Activated CD4-positive, alpha-beta T cell treated with anti-CD3 and anti-CD28 coated beads for 36 hours (primary cell): ENCODE data around the gene BTBD16. TPM values are rescaled to one million over a fixed set of nuclear protein-coding genes. Genes with fewer than 3 reads are reported as not detected.

ENCODE experiments used
- ATAC-seq: fragments of 200-7000 bp; cut with Tn5 transposase; one replicate; pipeline ENCODE4 v1.10.0; 2021; ENCODE audit warnings: mild to moderate bottlenecking, moderate library complexity
- CTCF ChIA-PET: fragments of 350-600 bp; sonication (Branson Sonifier 250); formaldehyde crosslinking; loops from one replicate; lab custom pipeline; 2021; ENCODE audit warnings: antibody characterized with exemption; lab: Charles Lee
- POLR2A ChIA-PET: fragments of 350-600 bp; sonication (Branson Sonifier 250); formaldehyde crosslinking; loops from one replicate; lab custom pipeline; 2021; ENCODE audit warnings: antibody characterized with exemption, inconsistent platforms; lab: Charles Lee
- DNase-seq: peaks from one replicate; pipeline ENCODE4 v3.0.0-alpha.2; 2020
- H3K27ac Mint-ChIP-seq: one replicate; pipeline ENCODE4 v1.8.0; 2021; ENCODE audit warnings: mixed read lengths
- H3K27me3 Mint-ChIP-seq: one replicate; pipeline ENCODE4 v1.8.0; 2021; ENCODE audit warnings: mixed read lengths
- H3K36me3 Mint-ChIP-seq: one replicate; pipeline ENCODE4 v1.8.0; 2021; ENCODE audit warnings: low read depth, mixed read lengths
- H3K4me1 Mint-ChIP-seq: one replicate; pipeline ENCODE4 v1.8.0; 2021; ENCODE audit warnings: mixed read lengths
- H3K4me3 Mint-ChIP-seq: one replicate; pipeline ENCODE4 v1.8.0; 2021; ENCODE audit warnings: mild to moderate bottlenecking, moderate library complexity, mixed read lengths
- H3K9me3 Mint-ChIP-seq: one replicate; pipeline ENCODE4 v1.8.0; 2021; ENCODE audit warnings: low read depth, mixed read lengths
- intact Hi-C, 2 experiments: fragments of 100-400 bp; cut with DNase I in 1 of 2; cut with micrococcal nuclease in 1 of 2; formaldehyde crosslinking; loops; one replicate each; pipeline versions ENCODE4 v1.14.2 to v1.15.1; 2022 to 2024; cut with DNase I, micrococcal nuclease
- total RNA-seq, 2 experiments: library from RNA; stranded (reverse); gene quantifications; one replicate each; pipeline ENCODE4 v1.2.3, GENCODE V29; 2021

BTBD16 gene
- total RNA-seq, 2 experiments from 2014 or later, result not detected

GRCh38 chr10:122352817-122353525, 81.9 kb downstream of the BTBD16 start:
- no peaks in the 10 kb centered on the region for H3K36me3 Mint-ChIP-seq
- intact Hi-C loops, result no loop called here
- peaks cover 5% of the 10 kb centered on the region for H3K27me3 Mint-ChIP-seq
- H3K4me3 Mint-ChIP-seq, result no peak overlapping the region
- no peaks in the 10 kb centered on the region for H3K4me1 Mint-ChIP-seq
- ATAC-seq (no peak), DNase-seq (no peak)
- POLR2A ChIA-PET, result interaction anchor here (1.2 kb wide), 1 partner anchor 21 kb away, joined by 3 read pairs; the partner anchor contains the start of gene PLEKHA1
- peaks cover under 1% of the 10 kb centered on the region for H3K9me3 Mint-ChIP-seq
- CTCF ChIA-PET, result interaction anchor here (0.6 to 1.2 kb wide), 6 partner anchors 15 to 211 kb away, joined by 3 to 5 read pairs (median 3); no protein-coding TSS in a partner anchor
- H3K27ac Mint-ChIP-seq, result no peak overlapping the region

GRCh38 chr10:122354383-122354782, 83.3 kb downstream of the BTBD16 start:
- H3K36me3 Mint-ChIP-seq, result no peaks in the 10 kb centered on the region
- intact Hi-C loops, result no loop called here
- DNase-seq, result no peak
- CTCF ChIA-PET, result interaction anchor here (0.6 to 0.9 kb wide), 2 partner anchors 12 to 13 kb away, joined by 3 read pairs; no protein-coding TSS in a partner anchor
- H3K27me3 Mint-ChIP-seq, result peaks cover 5% of the 10 kb centered on the region
- no peak overlapping the region for H3K4me3 Mint-ChIP-seq
- no peaks in the 10 kb centered on the region for H3K4me1 Mint-ChIP-seq
- H3K9me3 Mint-ChIP-seq, result peaks cover 9% of the 10 kb centered on the region
- POLR2A ChIA-PET, result interaction anchor here (0.6 to 1.2 kb wide), 2 partner anchors 18 to 20 kb away, joined by 3 to 5 read pairs; partner anchors contain the start of gene PLEKHA1
- no peak overlapping the region for H3K27ac Mint-ChIP-seq
- ATAC-seq, result no peak

GRCh38 chr10:122357685-122358084, 86.6 kb downstream of the BTBD16 start:
- ATAC-seq, result no peak
- H3K36me3 Mint-ChIP-seq, result no peaks in the 10 kb centered on the region
- peaks cover 9% of the 10 kb centered on the region for H3K9me3 Mint-ChIP-seq
- H3K27ac Mint-ChIP-seq, result no peak overlapping the region
- intact Hi-C loops, result no loop called here
- no peaks in the 10 kb centered on the region for H3K4me1 Mint-ChIP-seq
- POLR2A ChIA-PET, result no interaction called here
- H3K27me3 Mint-ChIP-seq, result peaks cover 5% of the 10 kb centered on the region
- CTCF ChIA-PET, result no interaction called here
- DNase-seq, result no peak
- no peak overlapping the region for H3K4me3 Mint-ChIP-seq

- no peaks in the 10 kb centered on the region for H3K36me3 Mint-ChIP-seq
- H3K27me3 Mint-ChIP-seq, result peaks cover 2% of the 10 kb centered on the region
- POLR2A ChIA-PET, result no interaction called here
- no peak overlapping the region for H3K27ac Mint-ChIP-seq
- ATAC-seq (no peak), DNase-seq (no peak)
- no peaks in the 10 kb centered on the region for H3K4me1 Mint-ChIP-seq
- H3K9me3 Mint-ChIP-seq, result peaks cover 9% of the 10 kb centered on the region
- CTCF ChIA-PET, result interaction anchor here (1.0 to 2.5 kb wide), 4 partner anchors 10 to 74 kb away, joined by 4 to 8 read pairs (median 4); no protein-coding TSS in a partner anchor
- no peak overlapping the region for H3K4me3 Mint-ChIP-seq
- intact Hi-C loops, result no loop called here
These were observed 88.5 kb downstream of the BTBD16 start for GRCh38 chr10:122359621-122360020.

- Mint-ChIP-seq H3K9me3 (peaks cover 9% of the 10 kb centered on the region), H3K27ac (no peak overlapping the region), H3K36me3 (no peaks in the 10 kb centered on the region), H3K27me3 (peaks cover 2% of the 10 kb centered on the region), H3K4me1 (no peaks in the 10 kb centered on the region), H3K4me3 (no peak overlapping the region)
- intact Hi-C loops, result no loop called here
- ATAC-seq (no peak), DNase-seq (no peak)
- ChIA-PET CTCF (interaction anchor here (1.9 kb wide), 1 partner anchor 10 kb away, joined by 5 read pairs; no protein-coding TSS in a partner anchor), POLR2A (no interaction called here)
These were observed 90.0 kb downstream of the BTBD16 start for GRCh38 chr10:122361046-122361445.

GRCh38 chr10:122362031-122362592, 91.0 kb downstream of the BTBD16 start:
- CTCF ChIA-PET, result interaction anchor here (0.8 to 1.3 kb wide), 2 partner anchors 32 to 203 kb away, joined by 3 read pairs; no protein-coding TSS in a partner anchor
- no peak for DNase-seq
- Mint-ChIP-seq H3K27ac (no peak overlapping the region), H3K9me3 (peaks cover 9% of the 10 kb centered on the region), H3K4me3 (no peak overlapping the region), H3K36me3 (no peaks in the 10 kb centered on the region), H3K4me1 (no peaks in the 10 kb centered on the region), H3K27me3 (peaks cover 6% of the 10 kb centered on the region)
- POLR2A ChIA-PET, result no interaction called here
- ATAC-seq, result no peak
- intact Hi-C loops, result no loop called here

- intact Hi-C loops, result no loop called here
- ChIA-PET POLR2A (no interaction called here), CTCF (interaction anchor here (0.8 to 1.3 kb wide), 2 partner anchors 32 to 203 kb away, joined by 3 read pairs; no protein-coding TSS in a partner anchor)
- no peak overlapping the region for H3K4me3 Mint-ChIP-seq
- H3K36me3 Mint-ChIP-seq, result no peaks in the 10 kb centered on the region
- H3K4me1 Mint-ChIP-seq, result no peaks in the 10 kb centered on the region
- DNase-seq (peak; percentile 26), ATAC-seq (peak; percentile 69)
- no peak overlapping the region for H3K27ac Mint-ChIP-seq
- H3K9me3 Mint-ChIP-seq, result peaks cover 13% of the 10 kb centered on the region
- H3K27me3 Mint-ChIP-seq, result peaks cover 6% of the 10 kb centered on the region
These were observed 91.5 kb downstream of the BTBD16 start for GRCh38 chr10:122362621-122363020.

GRCh38 chr10:122363311-122363710, 92.2 kb downstream of the BTBD16 start:
- Mint-ChIP-seq H3K4me3 (no peak overlapping the region), H3K9me3 (peaks cover 9% of the 10 kb centered on the region), H3K4me1 (no peaks in the 10 kb centered on the region), H3K27me3 (peaks cover 6% of the 10 kb centered on the region), H3K36me3 (no peaks in the 10 kb centered on the region), H3K27ac (no peak overlapping the region)
- DNase-seq (no peak), ATAC-seq (no peak)
- ChIA-PET POLR2A (no interaction called here), CTCF (no interaction called here)
- intact Hi-C loops, result no loop called here

GRCh38 chr10:122363722-122364463, 92.8 kb downstream of the BTBD16 start:
- no peaks in the 10 kb centered on the region for H3K4me1 Mint-ChIP-seq
- no peak overlapping the region for H3K27ac Mint-ChIP-seq
- intact Hi-C loops, result no loop called here
- peaks cover 5% of the 10 kb centered on the region for H3K9me3 Mint-ChIP-seq
- H3K36me3 Mint-ChIP-seq, result no peaks in the 10 kb centered on the region
- no peak overlapping the region for H3K4me3 Mint-ChIP-seq
- ChIA-PET POLR2A (no interaction called here), CTCF (interaction anchor here (1.4 kb wide), 1 partner anchor 71 kb away, joined by 4 read pairs; no protein-coding TSS in a partner anchor)
- peaks cover 6% of the 10 kb centered on the region for H3K27me3 Mint-ChIP-seq
- ATAC-seq (no peak), DNase-seq (no peak)

- peaks cover 5% of the 10 kb centered on the region for H3K4me1 Mint-ChIP-seq
- no peak for ATAC-seq
- H3K9me3 Mint-ChIP-seq, result peaks cover 4% of the 10 kb centered on the region
- intact Hi-C loops, result no loop called here
- H3K27ac Mint-ChIP-seq, result no peak overlapping the region
- DNase-seq, result no peak
- CTCF ChIA-PET, result interaction anchor here (0.6 to 1.3 kb wide), 2 partner anchors 16 to 126 kb away, joined by 3 to 4 read pairs; no protein-coding TSS in a partner anchor
- no peaks in the 10 kb centered on the region for H3K36me3 Mint-ChIP-seq
- H3K4me3 Mint-ChIP-seq, result no peak overlapping the region
- POLR2A ChIA-PET, result no interaction called here
- peaks cover 10% of the 10 kb centered on the region for H3K27me3 Mint-ChIP-seq
These were observed 97.6 kb downstream of the BTBD16 start for GRCh38 chr10:122368502-122369254.
